Activated CD8-positive, alpha-beta memory T cell treated with anti-CD3 and anti-CD28 coated beads, Interleukin-2, amount 50 U/mL, for 48 hours (primary cell): ENCODE data around the gene VSIG2.

Source experiments
- DNase-seq: peaks from one replicate; pipeline ENCODE4 v3.0.0-alpha.2; 2020

VSIG2 gene

DNA sequence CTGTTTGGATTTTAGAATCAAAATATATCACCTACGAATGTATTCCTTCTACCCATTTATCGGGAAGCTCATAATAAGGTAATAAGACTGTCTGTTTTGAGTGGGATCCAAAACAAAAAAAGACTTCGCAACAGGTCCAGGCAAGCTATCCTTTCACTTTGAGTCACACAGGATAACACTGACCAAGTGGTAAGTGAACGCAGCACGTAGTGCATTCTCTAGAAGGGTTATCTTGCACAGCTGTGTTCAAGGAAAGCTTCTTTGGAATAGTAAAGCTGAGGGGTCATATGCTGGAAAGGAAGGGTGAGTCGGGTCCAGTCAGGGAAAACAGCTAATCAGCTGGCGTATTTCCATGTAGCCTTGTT lies 34.7 kb downstream of the VSIG2 start:
- DNase-seq: no peak

DNA sequence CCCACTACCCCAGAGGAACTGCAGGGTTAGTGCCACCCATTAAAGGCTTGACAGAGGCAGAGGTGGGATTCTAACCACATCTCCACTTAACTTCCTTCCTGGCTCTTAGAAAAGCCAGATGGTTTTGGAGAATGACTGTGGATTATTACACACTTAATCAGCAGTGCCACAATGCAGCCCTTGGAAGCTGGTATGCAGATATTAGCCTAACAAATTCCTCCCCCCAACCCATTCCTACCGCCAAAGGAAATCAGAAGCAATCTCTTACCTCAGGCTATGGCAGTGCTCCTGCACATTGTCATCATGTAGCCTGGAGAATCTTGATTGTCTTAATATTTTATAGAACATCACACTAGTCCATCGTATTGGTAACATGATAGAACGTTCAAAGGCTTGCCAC lies 35.5 kb downstream of the VSIG2 start:
- DNase-seq: no peak

DNA sequence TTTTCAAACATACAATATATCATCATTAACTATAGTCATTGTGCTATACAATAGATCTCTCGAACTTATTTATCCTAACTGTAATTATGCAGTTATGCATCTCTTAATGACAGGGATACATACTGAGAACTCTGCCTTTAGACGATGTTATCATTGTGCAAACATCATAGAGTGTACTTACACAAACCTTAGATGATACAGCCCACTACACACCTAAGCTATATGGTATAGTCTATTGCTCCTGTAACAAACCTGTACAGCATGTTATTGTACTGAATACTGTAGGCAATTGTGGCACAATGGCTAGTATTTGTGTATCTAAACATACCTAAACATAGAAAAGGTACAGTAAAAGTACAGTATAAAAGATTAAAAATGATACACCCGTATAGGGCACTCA lies 39.7 kb downstream of the VSIG2 start:
- DNase-seq: no peak

DNA sequence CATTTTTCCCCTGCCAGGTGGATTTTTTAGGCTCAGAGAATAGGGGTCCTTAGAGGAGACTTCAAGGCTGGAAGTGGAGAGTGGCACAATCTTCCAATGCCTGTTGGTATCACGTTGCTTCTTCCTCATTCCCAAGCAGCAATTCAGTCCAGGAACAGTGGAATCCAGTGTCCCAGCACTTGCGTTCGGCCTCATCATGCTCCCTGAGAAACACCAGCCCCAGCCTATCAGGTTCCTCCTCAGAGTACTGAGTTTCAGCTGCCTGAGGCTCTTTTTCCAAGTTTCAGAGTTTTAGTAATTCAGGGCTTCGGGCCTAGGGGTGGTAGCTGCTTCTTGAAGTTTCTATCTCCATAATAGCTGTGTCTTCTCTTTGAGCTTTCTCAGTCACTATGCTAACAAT lies 44.2 kb downstream of the VSIG2 start:
- no peak for DNase-seq

DNA sequence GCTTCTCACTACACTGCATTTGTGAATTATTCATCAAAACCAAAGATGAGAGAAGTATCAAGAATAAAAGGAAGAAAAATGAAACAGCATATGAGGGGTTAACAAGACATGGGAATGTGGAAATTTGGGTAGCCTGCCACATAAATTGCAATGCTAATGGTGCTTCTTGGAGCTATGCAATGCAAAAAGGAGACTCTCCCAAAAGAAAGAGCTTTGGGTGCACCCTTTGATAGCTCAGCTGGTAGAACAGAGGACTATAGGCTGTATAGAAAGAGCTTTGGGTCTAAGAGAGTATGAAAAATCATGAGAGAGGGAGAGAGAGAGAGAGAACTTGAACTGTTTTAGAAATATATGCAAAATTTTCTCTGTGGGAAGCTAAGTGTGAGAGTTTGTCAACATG lies 52.0 kb downstream of the VSIG2 start:
- DNase-seq: no peak

DNA sequence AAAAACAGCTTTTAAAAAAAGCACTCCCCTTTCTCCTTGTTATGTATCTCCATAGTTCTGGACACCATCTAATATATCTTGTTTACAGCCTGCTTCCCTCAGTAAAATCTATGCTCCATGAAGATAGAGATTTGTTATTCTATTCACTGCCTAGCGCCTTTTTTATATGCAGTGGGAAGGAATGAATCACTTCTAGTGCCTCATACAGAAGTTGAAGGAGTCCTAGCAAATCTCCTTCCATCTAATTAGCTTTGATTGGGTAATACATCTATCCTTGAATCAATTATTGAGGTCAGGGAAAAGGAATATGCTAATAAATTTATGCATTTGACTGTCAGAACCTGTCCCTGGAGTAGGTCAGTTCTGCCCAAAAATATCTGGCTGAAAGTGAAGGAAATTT lies 52.5 kb downstream of the VSIG2 start:
- no peak for DNase-seq
